HepG2 (cell line): ENCODE measurements around the gene TCERG1L.

Experiments used
- EZH2 ChIP-seq: conservative IDR thresholded peaks from 2 replicates; pipeline ENCODE4 v1.6.1; 2012; ENCODE audit warnings: mild to moderate bottlenecking, low read depth, low read length, moderate library complexity
- RORA ChIP-seq: sonication (generic); formaldehyde crosslinking; IDR thresholded peaks from 2 replicates; pipeline ENCODE4 v1.5.0; 2020; ENCODE audit warnings: mild to moderate bottlenecking, missing genetic modification reagents, moderate library complexity
- ZNF143 ChIP-seq: sonication (generic); formaldehyde crosslinking; IDR thresholded peaks from 2 replicates; pipeline ENCODE4 v1.4.0; 2020; ENCODE audit warnings: missing genetic modification reagents
- ZNF280D ChIP-seq: sonication (generic); formaldehyde crosslinking; IDR thresholded peaks from 2 replicates; pipeline ENCODE4 v1.5.1; 2020; ENCODE audit warnings: mild to moderate bottlenecking, missing genetic modification reagents
- ZNF331 ChIP-seq: sonication (generic); formaldehyde crosslinking; IDR thresholded peaks from 2 replicates; pipeline ENCODE4 v1.4.0; 2020; ENCODE audit warnings: missing genetic modification reagents

GRCh38 chr10:131115321-131115720 lies 196.2 kb downstream of the TCERG1L start:
- TF ChIP-seq ZNF143 (CRISPR knock-in tag) (no peak), RORA (no peak), EZH2 (no peak), ZNF331 (CRISPR knock-in tag) (no peak), ZNF280D (CRISPR knock-in tag) (no peak)
